Measurements from ENCODE around the gene BARHL1.

The BARHL1 gene

GRCh38 chr9:132588501-132589147 lies 6.2 kb downstream of the BARHL1 start:
- TF ChIP-seq, protein P1, sequence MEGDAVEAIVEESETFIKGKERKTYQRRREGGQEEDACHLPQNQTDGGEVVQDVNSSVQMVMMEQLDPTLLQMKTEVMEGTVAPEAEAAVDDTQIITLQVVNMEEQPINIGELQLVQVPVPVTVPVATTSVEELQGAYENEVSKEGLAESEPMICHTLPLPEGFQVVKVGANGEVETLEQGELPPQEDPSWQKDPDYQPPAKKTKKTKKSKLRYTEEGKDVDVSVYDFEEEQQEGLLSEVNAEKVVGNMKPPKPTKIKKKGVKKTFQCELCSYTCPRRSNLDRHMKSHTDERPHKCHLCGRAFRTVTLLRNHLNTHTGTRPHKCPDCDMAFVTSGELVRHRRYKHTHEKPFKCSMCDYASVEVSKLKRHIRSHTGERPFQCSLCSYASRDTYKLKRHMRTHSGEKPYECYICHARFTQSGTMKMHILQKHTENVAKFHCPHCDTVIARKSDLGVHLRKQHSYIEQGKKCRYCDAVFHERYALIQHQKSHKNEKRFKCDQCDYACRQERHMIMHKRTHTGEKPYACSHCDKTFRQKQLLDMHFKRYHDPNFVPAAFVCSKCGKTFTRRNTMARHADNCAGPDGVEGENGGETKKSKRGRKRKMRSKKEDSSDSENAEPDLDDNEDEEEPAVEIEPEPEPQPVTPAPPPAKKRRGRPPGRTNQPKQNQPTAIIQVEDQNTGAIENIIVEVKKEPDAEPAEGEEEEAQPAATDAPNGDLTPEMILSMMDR (IDR thresholded peaks at IDR 0.05; ENCODE audit: extremely low read depth, missing control alignments), result no peak
- DNase-seq (ENCODE audit: low spot score), result no peak

DNA sequence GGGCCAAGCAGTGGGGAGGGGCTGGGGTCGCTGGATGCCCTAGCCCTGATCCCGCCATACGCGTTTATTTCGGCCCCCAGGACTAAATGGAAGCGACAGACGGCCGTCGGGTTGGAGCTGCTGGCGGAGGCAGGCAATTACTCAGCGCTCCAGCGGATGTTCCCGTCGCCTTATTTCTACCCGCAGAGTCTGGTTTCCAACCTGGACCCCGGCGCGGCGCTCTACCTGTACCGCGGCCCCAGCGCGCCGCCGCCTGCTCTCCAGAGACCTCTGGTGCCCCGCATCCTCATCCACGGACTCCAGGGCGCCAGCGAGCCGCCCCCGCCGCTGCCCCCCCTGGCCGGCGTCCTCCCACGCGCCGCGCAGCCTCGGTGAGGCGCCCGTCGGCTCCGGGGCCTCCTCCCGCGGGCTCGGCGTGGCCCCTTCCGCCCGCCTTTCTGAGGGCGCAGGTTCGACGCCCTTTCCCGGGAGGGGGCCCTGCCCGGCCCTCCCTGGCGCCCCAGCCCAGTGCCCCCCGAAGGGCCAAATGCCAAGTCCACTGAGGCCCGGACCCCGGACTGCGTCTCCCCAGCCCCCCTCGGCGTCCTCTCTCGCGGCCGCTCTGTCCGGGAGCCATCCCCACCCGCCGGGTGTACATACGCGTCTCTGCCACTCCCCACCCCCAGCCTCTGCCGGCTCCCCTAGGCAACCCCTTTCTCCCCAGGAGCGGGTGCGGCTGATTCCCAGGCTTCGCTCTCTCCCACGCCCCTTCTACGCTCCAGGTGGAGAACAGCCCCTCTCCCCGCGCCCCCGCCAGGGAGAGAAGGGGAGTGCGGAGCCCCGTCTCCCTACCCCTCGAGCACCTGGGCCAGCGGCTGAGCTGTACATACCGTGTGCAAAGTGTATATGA lies 7.0 kb downstream of the BARHL1 start:
- TF ChIP-seq, protein P1 (IDR thresholded peaks at IDR 0.05; ENCODE audit: extremely low read depth, missing control alignments), result no peak
- DNase-seq (ENCODE audit: low spot score), result no peak

- DNase-seq (ENCODE audit: low spot score), result no peak
- TF ChIP-seq, protein P1 (IDR thresholded peaks at IDR 0.05; ENCODE audit: extremely low read depth, missing control alignments), result no peak
These were observed 7.6 kb downstream of the BARHL1 start for GRCh38 chr9:132590037-132590317.

- TF ChIP-seq, protein P1 (IDR thresholded peaks at IDR 0.05; ENCODE audit: extremely low read depth, missing control alignments), result no peak
- DNase-seq (ENCODE audit: low spot score), result no peak
These were observed 8.1 kb downstream of the BARHL1 start for GRCh38 chr9:132590318-132591182.

- no peak for DNase-seq (ENCODE audit: low spot score)
These were observed 8.8 kb downstream of the BARHL1 start for GRCh38 chr9:132591244-132591643.

GRCh38 chr9:132591751-132592314 lies 9.4 kb downstream of the BARHL1 start:
- no peak for DNase-seq (ENCODE audit: low spot score)

More at GRCh38 chr9:132591244-132591643, 8.8 kb downstream of the BARHL1 start:
- TF ChIP-seq, protein P1 (IDR thresholded peaks at IDR 0.05; ENCODE audit: extremely low read depth, missing control alignments), result no peak

More at GRCh38 chr9:132591751-132592314, 9.4 kb downstream of the BARHL1 start:
- TF ChIP-seq, protein P1 (IDR thresholded peaks at IDR 0.05; ENCODE audit: extremely low read depth, missing control alignments), result no peak
